H9 (cell line): ENCODE data around the gene TMEM151B. TPM values are rescaled to one million over a fixed set of nuclear protein-coding genes. Genes with fewer than 3 reads are reported as not detected.

Experiments used
- DNase-seq: peaks from one replicate; pipeline ENCODE4 v3.0.0-alpha.2; 2017
- H2AFZ ChIP-seq: one replicate; pipeline ENCODE4 v1.6.1; 2013; ENCODE audit warnings: mild to moderate bottlenecking, low read length, control low read depth, moderate library complexity
- H2AK5ac ChIP-seq: 2 replicates; pipeline ENCODE4 v1.6.1; 2013; ENCODE audit warnings: low read length, control low read depth, mixed read lengths; ENCODE audit not compliant: insufficient read length
- H2BK120ac ChIP-seq: one replicate; pipeline ENCODE4 v1.6.1; 2013; ENCODE audit warnings: low read depth, mild to moderate bottlenecking, low read length, control low read depth, inconsistent platforms; ENCODE audit not compliant: poor library complexity, severe bottlenecking
- H2BK12ac ChIP-seq: 2 replicates; pipeline ENCODE4 v1.6.1; 2013; ENCODE audit warnings: low read length, control low read depth, mixed read lengths, low read depth; ENCODE audit not compliant: insufficient read length
- H2BK15ac ChIP-seq: 2 replicates; pipeline ENCODE4 v1.6.1; 2013; ENCODE audit warnings: low read depth, low read length, control low read depth
- H2BK20ac ChIP-seq: one replicate; pipeline ENCODE4 v1.6.1; 2013; ENCODE audit warnings: low read depth, mild to moderate bottlenecking, low read length, control low read depth, inconsistent platforms; ENCODE audit not compliant: poor library complexity, severe bottlenecking
- H2BK5ac ChIP-seq: 2 replicates; pipeline ENCODE4 v1.6.1; 2013; ENCODE audit warnings: low read length, control low read depth, mixed read lengths; ENCODE audit not compliant: insufficient read length
- H3K14ac ChIP-seq: 2 replicates; pipeline ENCODE4 v1.6.1; 2013; ENCODE audit warnings: low read length, control low read depth; ENCODE audit not compliant: insufficient read depth
- H3K18ac ChIP-seq: 2 replicates; pipeline ENCODE4 v1.6.1; 2013; ENCODE audit warnings: low read depth, mild to moderate bottlenecking, mixed read lengths, low read length, control low read depth; ENCODE audit not compliant: insufficient read length
- H3K23ac ChIP-seq: 2 replicates; pipeline ENCODE4 v1.6.1; 2013; ENCODE audit warnings: low read length, control low read depth, mixed read lengths, low read depth; ENCODE audit not compliant: insufficient read length
- H3K23me2 ChIP-seq: 2 replicates; pipeline ENCODE4 v1.6.1; 2013; ENCODE audit warnings: low read depth, mild to moderate bottlenecking, mixed read lengths, low read length, control low read depth; ENCODE audit not compliant: insufficient read length, poor library complexity, severe bottlenecking
- H3K27ac ChIP-seq: 2 replicates; pipeline ENCODE4 v1.5.1; 2013; ENCODE audit warnings: low read length, control low read depth, mixed read lengths, low read depth; ENCODE audit not compliant: insufficient read length
- H3K27me3 ChIP-seq: 2 replicates; pipeline ENCODE4 v1.6.1; 2013; ENCODE audit warnings: low read length, control low read depth, inconsistent platforms; ENCODE audit not compliant: insufficient read depth
- H3K4ac ChIP-seq: 2 replicates; pipeline ENCODE4 v1.6.1; 2013; ENCODE audit warnings: low read depth, mild to moderate bottlenecking, control low read depth, inconsistent platforms, low read length, moderate library complexity
- H3K4me1 ChIP-seq: 2 replicates; pipeline ENCODE4 v1.6.1; 2013; ENCODE audit warnings: low read length, control low read depth, inconsistent platforms; ENCODE audit not compliant: insufficient read depth
- H3K4me2 ChIP-seq: 2 replicates; pipeline ENCODE4 v1.6.1; 2013; ENCODE audit warnings: low read length, control low read depth, mixed read lengths; ENCODE audit not compliant: insufficient read length, insufficient read depth
- H3K56ac ChIP-seq: 2 replicates; pipeline ENCODE4 v1.6.1; 2013; ENCODE audit warnings: low read depth, mild to moderate bottlenecking, mixed read lengths, low read length, control low read depth; ENCODE audit not compliant: insufficient read length
- H3K79me1 ChIP-seq: 2 replicates; pipeline ENCODE4 v1.6.1; 2013; ENCODE audit warnings: low read depth, mild to moderate bottlenecking, moderate library complexity, low read length, control low read depth, inconsistent platforms; ENCODE audit not compliant: insufficient read depth, poor library complexity, severe bottlenecking
- H3K79me2 ChIP-seq: 2 replicates; pipeline ENCODE4 v1.6.1; 2013; ENCODE audit warnings: low read length, control low read depth, inconsistent platforms; ENCODE audit not compliant: insufficient read depth
- H3K9ac ChIP-seq: 2 replicates; pipeline ENCODE4 v1.6.1; 2013; ENCODE audit warnings: low read length, control low read depth, mixed read lengths; ENCODE audit not compliant: insufficient read length; ENCODE audit errors: extremely low read depth
- H3K9me3 ChIP-seq: one replicate; pipeline ENCODE4 v1.6.1; 2013; ENCODE audit warnings: low read depth, low read length, inconsistent platforms; ENCODE audit not compliant: control insufficient read depth
- H3T11ph ChIP-seq: one replicate; pipeline ENCODE4 v1.6.1; 2013; ENCODE audit warnings: mild to moderate bottlenecking, low read length, control low read depth, inconsistent platforms
- H4K20me1 ChIP-seq: one replicate; pipeline ENCODE4 v1.6.1; 2013; ENCODE audit not compliant: control insufficient read depth, insufficient read length, insufficient read depth
- H4K5ac ChIP-seq: 2 replicates; pipeline ENCODE4 v1.6.1; 2013; ENCODE audit warnings: low read depth, mild to moderate bottlenecking, mixed read lengths, low read length, control low read depth; ENCODE audit not compliant: insufficient read length
- H4K8ac ChIP-seq: replicated peaks from 2 replicates; pipeline ENCODE4 v1.6.1; 2013; ENCODE audit warnings: low read length, control low read depth, mixed read lengths, low read depth; ENCODE audit not compliant: insufficient read length
- H4K91ac ChIP-seq: 2 replicates; pipeline ENCODE4 v1.6.1; 2013; ENCODE audit warnings: low read depth, mild to moderate bottlenecking, moderate library complexity, mixed read lengths, low read length, control low read depth; ENCODE audit not compliant: insufficient read length
- H3K27ac Mint-ChIP-seq, 3 experiments: 2 replicates in 2 of 3; 3 replicates in 1 of 3; pipeline ENCODE4 v1.8.0; 2020 to 2021; ENCODE audit warnings: mixed read lengths in 3 of 3, mild to moderate bottlenecking in 1 of 3, moderate library complexity in 1 of 3
- H3K27me3 Mint-ChIP-seq: 2 replicates; pipeline ENCODE4 v1.8.0; 2021; ENCODE audit warnings: low read depth, mild to moderate bottlenecking, moderate library complexity, mixed read lengths
- H3K36me3 Mint-ChIP-seq, 3 experiments: 2 replicates in 2 of 3; 3 replicates in 1 of 3; pipeline ENCODE4 v1.8.0; 2020 to 2021; ENCODE audit warnings: low read depth in 3 of 3, mixed read lengths in 3 of 3; ENCODE audit not compliant: insufficient read depth in 1 of 3
- H3K4me1 Mint-ChIP-seq, 2 experiments: 2 replicates each; pipeline ENCODE4 v1.8.0; 2020; ENCODE audit warnings: mixed read lengths in 2 of 2
- H3K4me3 Mint-ChIP-seq, 2 experiments: 2 replicates in 1 of 2; 3 replicates in 1 of 2; pipeline ENCODE4 v1.8.0; 2020 to 2021; ENCODE audit warnings: mild to moderate bottlenecking in 2 of 2, mixed read lengths in 2 of 2, moderate library complexity in 1 of 2
- H3K9me3 Mint-ChIP-seq, 2 experiments: 2 replicates in 1 of 2; 3 replicates in 1 of 2; pipeline ENCODE4 v1.8.0; 2020; ENCODE audit warnings: mild to moderate bottlenecking in 2 of 2, mixed read lengths in 2 of 2, moderate library complexity in 1 of 2
- CTCF ChIP-seq: fragments of 200-600 bp; sonication (generic); conservative IDR thresholded peaks from 3 replicates; pipeline ENCODE4 v1.8.0; 2021; ENCODE audit warnings: antibody characterized with exemption, mild to moderate bottlenecking
- WGBS: extraction: QIAGEN DNeasy Blood & Tissue Kit; methylation state at CpG from one replicate; pipeline ENCODE4 v1.1.7; 2013; ENCODE audit warnings: missing lambda C conversion rate, low lambda C conversion rate, mixed read lengths; ENCODE audit not compliant: insufficient read length; ENCODE audit errors: extremely low coverage; 5-methylcytosine and 5-hydroxymethylcytosine counted together
- total RNA-seq: library from RNA; stranded (reverse); gene quantifications from 2 replicates; pipeline ENCODE4 v1.2.1, GENCODE V29; 2021

Gene TMEM151B
- total RNA-seq, 1 experiment from 2014 or later = 2.4 TPM

- H3K36me3 Mint-ChIP-seq = peaks cover 36 to 67% (median 61%) of the 10 kb centered on the region in 3 experiments
- no peak overlapping the region for H3K27ac Mint-ChIP-seq
- H3K4me3 Mint-ChIP-seq = no peak overlapping the region
- no peak for TF ChIP-seq CTCF
- H3K27me3 ChIP-seq = no peaks in the 10 kb centered on the region; the same call in 1 of the 2 replicates
- no peak overlapping the region for H4K5ac ChIP-seq
- no peak overlapping the region for H2AFZ ChIP-seq
- no peak overlapping the region for H2BK15ac ChIP-seq
- H3K4me1 Mint-ChIP-seq = peaks cover 13 to 14% of the 10 kb centered on the region in 2 experiments
- whole genome bisulfite sequencing = no CpG with 5 or more reads among the region's 8 CpGs
- no peak overlapping the region for H2BK5ac ChIP-seq
- H2AK5ac ChIP-seq = no peak overlapping the region
- H3K27ac ChIP-seq = no peak overlapping the region
- peaks cover 10% of the 10 kb centered on the region for H3K23me2 ChIP-seq
- H3K79me2 ChIP-seq = no peaks in the 10 kb centered on the region
- no peak overlapping the region for H2BK12ac ChIP-seq
- H3K9ac ChIP-seq = no peak overlapping the region
- H4K20me1 ChIP-seq = no peaks in the 10 kb centered on the region
- no peak overlapping the region for H2BK20ac ChIP-seq
- no peak overlapping the region for H4K8ac ChIP-seq
- no peak overlapping the region for H3K23ac ChIP-seq
- H3K27me3 Mint-ChIP-seq = peaks cover 19% of the 10 kb centered on the region
- H3K18ac ChIP-seq = no peak overlapping the region
- no peak overlapping the region for H2BK120ac ChIP-seq
- H3K9me3 ChIP-seq = no peaks in the 10 kb centered on the region
- H3K4ac ChIP-seq = no peak overlapping the region
- no peak overlapping the region for H3K14ac ChIP-seq
- no peak for DNase-seq
- no peak overlapping the region for H3K4me2 ChIP-seq
- no peak overlapping the region for H4K91ac ChIP-seq
- no peak overlapping the region for H3T11ph ChIP-seq
- no peak overlapping the region for H3K56ac ChIP-seq
- H3K9me3 Mint-ChIP-seq = no peaks in the 10 kb centered on the region
- no peaks in the 10 kb centered on the region for H3K4me1 ChIP-seq
- H3K79me1 ChIP-seq = no peaks in the 10 kb centered on the region
Observed at GRCh38 chr6:44301106-44301505, 30.9 kb downstream of the TMEM151B start.
